GM12878 (cell line): Measurements from ENCODE around the gene KLRB1. TPM values are rescaled to one million over a fixed set of nuclear protein-coding genes. Genes with fewer than 3 reads are reported as not detected.
"Not testable (repeated sequence)": the region's sequence is repeated elsewhere in the genome, so short reads cannot be mapped to it uniquely, and the experiment has no call there.

ENCODE experiments used
- ATAC-seq: fragments of 200-7000 bp; cut with Tn5 transposase; 3 replicates; pipeline ENCODE4 v1.9.1; 2020; ENCODE audit warnings: mild to moderate bottlenecking, moderate library complexity
- BruUV-seq: library from RNA; stranded (reverse); fragments of 400-500 nt; replicated peaks from 2 replicates; lab custom pipeline; 2021; lab: Mats Ljungman, UMichigan
- CTCF ChIA-PET: fragments of 300-600 bp; sonication (Branson Sonifier 250); formaldehyde crosslinking; extraction: SDS; loops from one replicate; lab custom pipeline; 2021; ENCODE audit warnings: inconsistent platforms; lab: Yijun Ruan, JAX
- POLR2A ChIA-PET: fragments of 350-600 bp; formaldehyde crosslinking; extraction: SDS; loops from one replicate; lab custom pipeline; 2021; ENCODE audit warnings: inconsistent platforms; lab: Charles Lee
- RAD21 ChIA-PET: fragments of 300-600 bp; sonication (Branson Sonifier 250); formaldehyde crosslinking; loops from one replicate; lab custom pipeline; 2023; ENCODE audit warnings: antibody characterized with exemption; ENCODE audit not compliant: unreplicated experiment; lab: Charles Lee
- SMC1A ChIA-PET: fragments of 300-600 bp; sonication (Branson Sonifier 250); formaldehyde crosslinking; loops from one replicate; lab custom pipeline; 2023; ENCODE audit not compliant: unreplicated experiment, uncharacterized antibody; lab: Charles Lee
- DNase-seq: peaks from one replicate; pipeline ENCODE4 v3.0.0-alpha.2; 2011; ENCODE audit warnings: low read depth, low spot score
- FAIRE-seq: peaks from 3 replicates; lab custom pipeline; 2011; peaks lifted over from hg19 to GRCh38; lab: Jason Lieb, UNC
- H2AFZ ChIP-seq: 2 replicates; pipeline ENCODE4 v1.6.0; 2011; ENCODE audit warnings: low read depth, low read length, control low read depth; ENCODE audit not compliant: control insufficient read depth
- H3K27ac ChIP-seq: 2 replicates; pipeline ENCODE4 v1.5.1; 2011; ENCODE audit warnings: control low read depth; ENCODE audit not compliant: control insufficient read depth, insufficient read depth
- H3K27me3 ChIP-seq, 2 experiments: replicated peaks in 1 of 2; 2 replicates each; pipeline versions ENCODE4 v1.6.0 to v1.6.1; 2011; ENCODE audit warnings: low read length in 1 of 2; ENCODE audit not compliant: control insufficient read depth in 2 of 2, insufficient read depth in 2 of 2
- H3K36me3 ChIP-seq, 2 experiments: 2 replicates each; pipeline ENCODE4 v1.5.1; 2011; ENCODE audit warnings: low read length in 1 of 2; ENCODE audit not compliant: control insufficient read depth in 2 of 2, insufficient read depth in 2 of 2
- H3K4me1 ChIP-seq: 2 replicates; pipeline ENCODE4 v1.6.1; 2011; ENCODE audit warnings: mild to moderate bottlenecking, low read length, moderate library complexity, mixed read lengths; ENCODE audit not compliant: control insufficient read depth, insufficient read depth
- H3K4me2 ChIP-seq: 2 replicates; pipeline ENCODE4 v1.6.0; 2011; ENCODE audit warnings: control low read depth; ENCODE audit not compliant: control insufficient read depth, insufficient read depth
- H3K4me3 ChIP-seq: fragments of 200-600 bp; sonication (generic); 2 replicates; pipeline ENCODE4 v1.5.1; 2016
- H3K79me2 ChIP-seq: 2 replicates; pipeline ENCODE4 v1.6.0; 2011; ENCODE audit warnings: low read length; ENCODE audit not compliant: control insufficient read depth, insufficient read depth
- H3K9ac ChIP-seq: 2 replicates; pipeline ENCODE4 v1.8.0; 2011; ENCODE audit warnings: low read length, control low read depth, mixed read lengths; ENCODE audit not compliant: control insufficient read depth, insufficient read depth
- H3K9me3 ChIP-seq: replicated peaks from 3 replicates; pipeline ENCODE4 v1.5.1; 2011; ENCODE audit warnings: mild to moderate bottlenecking, low read length; ENCODE audit not compliant: control insufficient read depth, insufficient read depth
- H4K20me1 ChIP-seq: 2 replicates; pipeline ENCODE4 v1.6.0; 2011; ENCODE audit not compliant: control insufficient read depth, insufficient read depth
- WGBS: methylation state at CpG from one replicate; pipeline ENCODE4 v1.1.6; 2016; ENCODE audit warnings: low lambda C conversion rate; ENCODE audit not compliant: insufficient replicate concordance, insufficient coverage; ENCODE audit errors: missing lambda C conversion rate; 5-methylcytosine and 5-hydroxymethylcytosine counted together
- in situ Hi-C: fragments of 300-500 bp; cut with MboI; formaldehyde crosslinking; loops from 9 replicates; pipeline ENCODE4 v1.14.3; 2018; ENCODE audit warnings: mixed read lengths
- intact Hi-C: fragments of 100-400 bp; cut with micrococcal nuclease; formaldehyde crosslinking; loops from one replicate; pipeline ENCODE4 v1.14.2; 2022; ENCODE audit not compliant: unreplicated experiment
- polyA plus RNA-seq, 11 experiments: library from polyadenylated mRNA; depleted of rRNA in 4 of 11; unstranded in 6 of 11; stranded (reverse) in 5 of 11; fragments of >200 nt; fragmentation: Nextera tagmentation in 4 of 11; fragmentation: Illumina TruSeq in 1 of 11; extraction: Ambion mirVana in 4 of 11; extraction: Trizol in 1 of 11; gene quantifications; 1 replicate in 1 of 11; 2 replicates in 10 of 11; pipeline versions ENCODE4 v1.2.1 to v1.2.3, GENCODE V29; 2011 to 2016; ENCODE audit warnings: inconsistent platforms in 2 of 11, missing spikeins in 2 of 11, low read depth in 1 of 11
- total RNA-seq, 4 experiments: library from RNA; depleted of rRNA in 3 of 4; stranded (reverse); fragments of >200 nt in 3 of 4; fragmentation: Illumina TruSeq in 1 of 4; extraction: Trizol in 1 of 4; gene quantifications; 2 replicates each; pipeline versions ENCODE4 v1.2.1 to v1.2.3, GENCODE V29; 2013 to 2021

KLRB1 gene
- total and polyA plus RNA-seq, 10 of the 15 experiments (the other 5 are each of a cell fraction or from before 2014, with no cell fraction given), result not detected

DNA sequence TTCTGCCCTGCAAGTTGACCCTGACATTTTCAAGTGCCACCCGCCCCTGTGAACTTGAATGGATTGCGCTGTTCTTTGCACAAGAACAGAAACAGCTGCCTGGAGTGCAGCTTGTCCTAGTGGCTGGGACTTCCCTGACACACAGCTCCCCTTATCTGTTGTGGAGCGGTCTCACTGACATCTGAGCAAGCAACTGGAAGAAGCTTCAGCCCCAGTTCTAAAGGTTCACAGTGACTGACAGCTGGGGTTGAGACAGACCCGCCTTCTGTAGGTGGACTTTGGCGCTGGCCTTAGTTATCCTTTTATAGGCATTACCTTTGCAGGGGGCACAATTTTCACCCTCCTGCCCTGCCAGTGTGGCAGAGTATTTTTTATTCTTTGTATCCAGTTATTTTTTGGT is 30.0 kb downstream of the KLRB1 start:
- FAIRE-seq, intact Hi-C loops, RAD21 ChIA-PET, BruUV-seq, H2AFZ ChIP-seq, H3K27me3 ChIP-seq, H3K4me2 ChIP-seq, H3K4me3 ChIP-seq, H3K9me3 ChIP-seq, H3K4me1 ChIP-seq, ATAC-seq, H3K36me3 ChIP-seq, POLR2A ChIA-PET, SMC1A ChIA-PET, H3K9ac ChIP-seq, CTCF ChIA-PET, H4K20me1 ChIP-seq, H3K27ac ChIP-seq, in situ Hi-C loops, H3K79me2 ChIP-seq, DNase-seq: not testable (repeated sequence)
- WGBS, result no CpG with 5 or more reads among the region's 5 CpGs

DNA sequence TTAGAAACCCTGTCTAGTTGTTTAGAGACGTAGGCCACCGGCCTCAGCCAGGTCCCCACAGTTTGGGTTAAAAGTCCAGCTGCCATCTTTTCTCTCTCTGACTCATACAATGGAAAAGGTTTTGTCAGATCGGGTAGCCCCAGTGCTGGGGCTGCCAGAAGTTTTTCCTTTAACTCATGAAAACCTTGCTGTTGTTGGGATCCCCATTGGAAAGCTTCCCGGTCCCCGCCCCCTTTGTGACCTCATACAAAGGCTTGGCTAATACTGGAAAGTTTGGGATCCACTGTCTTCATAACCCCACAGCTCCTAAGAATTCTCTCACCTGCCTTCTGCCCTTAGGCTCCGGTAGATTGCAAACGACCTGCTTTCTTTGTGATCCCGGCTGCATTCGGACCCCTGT is 40.6 kb downstream of the KLRB1 start:
- POLR2A ChIA-PET, H3K4me3 ChIP-seq, H3K36me3 ChIP-seq, DNase-seq, FAIRE-seq, CTCF ChIA-PET, H4K20me1 ChIP-seq, intact Hi-C loops, ATAC-seq, H3K27me3 ChIP-seq, H3K4me2 ChIP-seq, H3K4me1 ChIP-seq, in situ Hi-C loops, H3K79me2 ChIP-seq, H3K9me3 ChIP-seq, RAD21 ChIA-PET, SMC1A ChIA-PET, H3K27ac ChIP-seq, H2AFZ ChIP-seq, H3K9ac ChIP-seq, BruUV-seq: not testable (repeated sequence)
- WGBS, result no CpG with 5 or more reads among the region's 9 CpGs

DNA sequence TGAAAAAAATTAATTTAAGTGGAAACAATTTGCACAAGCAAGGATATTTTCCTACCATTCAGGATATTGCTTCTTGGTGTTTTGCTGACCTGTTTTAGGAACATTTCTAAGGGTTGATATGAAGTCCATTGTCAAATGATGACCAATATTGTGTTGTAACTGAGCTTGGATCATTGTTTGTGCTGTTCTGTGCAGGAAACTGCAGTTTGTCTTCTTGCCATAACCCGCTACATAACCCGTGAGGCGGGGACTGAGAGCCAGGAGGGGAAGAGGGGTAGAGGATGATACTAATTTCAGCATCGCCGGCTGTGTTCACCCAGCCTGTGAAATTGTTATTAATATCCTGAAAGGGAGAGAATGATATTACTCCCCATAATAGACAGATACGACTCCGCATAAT is 41.6 kb downstream of the KLRB1 start:
- CTCF ChIA-PET, H3K27ac ChIP-seq, BruUV-seq, H3K36me3 ChIP-seq, H3K27me3 ChIP-seq, SMC1A ChIA-PET, ATAC-seq, POLR2A ChIA-PET, H3K4me3 ChIP-seq, H3K9ac ChIP-seq, H3K4me2 ChIP-seq, H3K4me1 ChIP-seq, H3K79me2 ChIP-seq, in situ Hi-C loops, intact Hi-C loops, H3K9me3 ChIP-seq, FAIRE-seq, DNase-seq, H2AFZ ChIP-seq, RAD21 ChIA-PET, H4K20me1 ChIP-seq: not testable (repeated sequence)
- no CpG with 5 or more reads among the region's 7 CpGs for WGBS

DNA sequence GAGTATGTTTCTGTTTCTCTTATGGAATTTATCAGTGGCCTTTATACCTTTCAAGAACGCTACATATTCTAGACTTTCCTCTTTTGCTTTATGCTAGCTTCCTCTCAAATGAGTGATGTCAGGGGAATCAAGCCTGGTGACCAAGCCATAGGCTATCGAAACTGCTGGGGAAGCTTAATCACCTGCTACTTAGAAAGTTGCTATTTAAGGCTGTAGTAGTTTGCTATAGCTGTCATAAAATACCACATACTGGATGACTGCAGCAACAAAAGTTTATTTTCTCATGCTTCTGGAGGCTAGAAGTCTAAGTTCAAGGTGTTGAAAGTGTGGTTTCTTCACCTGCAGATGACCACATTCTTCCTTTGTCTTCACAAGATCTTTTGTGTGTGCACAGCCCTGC is 43.3 kb downstream of the KLRB1 start:
- H3K9me3 ChIP-seq, H3K79me2 ChIP-seq, FAIRE-seq, H2AFZ ChIP-seq, POLR2A ChIA-PET, H4K20me1 ChIP-seq, H3K4me2 ChIP-seq, H3K9ac ChIP-seq, in situ Hi-C loops, H3K4me3 ChIP-seq, BruUV-seq, H3K4me1 ChIP-seq, SMC1A ChIA-PET, H3K27me3 ChIP-seq, DNase-seq, H3K36me3 ChIP-seq, CTCF ChIA-PET, RAD21 ChIA-PET, intact Hi-C loops, H3K27ac ChIP-seq, ATAC-seq: not testable (repeated sequence)
- WGBS, result no CpG with 5 or more reads among the region's 2 CpGs
